Dedifferentiated amniotic fluid mesenchymal stem cell (primary cell): ENCODE measurements around the gene COL6A5.

Experiments used
- DNase-seq: peaks from one replicate; pipeline ENCODE4 v3.0.0-alpha.2; 2016; ENCODE audit errors: extremely low spot score

Gene COL6A5

GRCh38 chr3:130519754-130520153, 174.3 kb downstream of the COL6A5 start:
- no peak for DNase-seq

GRCh38 chr3:130522399-130522798, 176.9 kb downstream of the COL6A5 start:
- DNase-seq, result no peak

GRCh38 chr3:130527426-130527825, 182.0 kb downstream of the COL6A5 start:
- DNase-seq, result no peak

- DNase-seq, result no peak
These were observed 182.6 kb downstream of the COL6A5 start for GRCh38 chr3:130528120-130528519.

- DNase-seq, result no peak
These were observed 184.2 kb downstream of the COL6A5 start for GRCh38 chr3:130529486-130530215.

GRCh38 chr3:130533247-130533646, 187.8 kb downstream of the COL6A5 start:
- DNase-seq, result no peak
